ENCODE results near the gene SPATA17.

DNA sequence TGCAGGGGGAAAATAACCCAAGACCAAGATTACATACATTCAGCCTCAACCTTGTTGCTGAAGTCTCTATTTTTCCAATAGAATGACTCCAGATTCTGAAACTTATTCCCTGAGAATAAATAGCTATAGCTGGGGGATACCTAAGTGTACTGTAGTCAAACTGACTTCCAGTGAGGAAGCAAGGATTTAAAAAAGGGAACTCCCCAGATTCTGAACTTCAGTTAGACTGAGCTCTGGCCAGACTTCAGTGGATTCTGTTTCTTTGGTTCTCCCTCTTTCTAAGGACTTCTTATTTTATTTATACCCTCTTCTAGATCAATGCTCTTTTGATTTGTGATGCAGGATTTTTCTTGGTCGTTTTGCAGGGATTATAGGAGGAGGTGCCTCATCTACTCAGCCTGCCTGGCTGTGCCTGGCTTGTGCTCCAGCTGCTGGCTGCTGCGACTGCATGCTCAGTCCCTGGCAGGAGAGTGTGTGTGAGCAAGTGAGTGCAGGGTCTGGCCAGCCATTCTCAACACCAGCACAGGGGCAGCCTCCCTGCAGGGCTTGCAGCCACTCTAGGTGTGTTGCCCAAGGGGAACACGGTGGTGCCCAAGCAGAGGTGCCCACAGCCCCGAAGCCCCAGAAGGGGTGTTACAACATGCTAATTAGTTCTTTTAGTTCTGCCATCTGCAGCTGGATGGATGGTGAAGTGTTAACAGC lies 43.0 kb downstream of the SPATA17 start:
- no peak for TF ChIP-seq EZH2 (IDR thresholded peaks at IDR 0.05; ENCODE audit: borderline replicate concordance, low read depth, low read length, poor library complexity, severe bottlenecking)
- no peak for TF ChIP-seq CTCF (conservative IDR thresholded peaks at IDR 0.05; ENCODE audit: low read depth, low read length)

All from A673 (cell line).